Cardiac septum (tissue), 1 donor: ENCODE results near the gene MTA1. TPM values are rescaled to one million over a fixed set of nuclear protein-coding genes. Genes with fewer than 3 reads are reported as not detected.

Source experiments
- total RNA-seq: library from RNA; stranded (reverse); fragmentation: NEBNext Ultra II Directional; extraction: Animal tissue kit (Norgen Biotek cat#: 25700); gene quantifications from one replicate; pipeline ENCODE4 v1.2.1, GENCODE V29; 2021
- donor health status: DM: no; HTN: no; CAD: no.

Gene MTA1
- total RNA-seq, 1 donor from 2014 or later: 140 TPM

Other genes with a start within 250 kb of the MTA1 start
- gene NUDT14, start 238.5 kb upstream of the MTA1 start, total RNA-seq: 27.1 TPM
- 34.9 TPM for gene BTBD6, start 171.3 kb upstream of the MTA1 start, total RNA-seq
- 17.7 TPM for gene BRF1, start 118.8 kb upstream of the MTA1 start, total RNA-seq
- gene PACS2, start 105.1 kb upstream of the MTA1 start, total RNA-seq: 55.1 TPM
- gene TEX22, start 21.3 kb upstream of the MTA1 start, total RNA-seq: 0.46 TPM
- gene CRIP2, start 55.0 kb downstream of the MTA1 start, total RNA-seq: 918 TPM
- 68.2 TPM for gene CRIP1, start 67.1 kb downstream of the MTA1 start, total RNA-seq
- 3.8 TPM for gene TEDC1, start 71.4 kb downstream of the MTA1 start, total RNA-seq
- gene TMEM121, start 106.8 kb downstream of the MTA1 start, total RNA-seq: 1.3 TPM